HG02852 (cell line): ENCODE measurements around the gene COX8A.

ENCODE experiments used
- ATAC-seq: cut with Tn5 transposase; IDR thresholded peaks from one replicate; pipeline ENCODE4 v1.9.1; 2021; ENCODE audit warnings: mild to moderate bottlenecking, moderate library complexity; ENCODE audit not compliant: unreplicated experiment

The COX8A gene

DNA sequence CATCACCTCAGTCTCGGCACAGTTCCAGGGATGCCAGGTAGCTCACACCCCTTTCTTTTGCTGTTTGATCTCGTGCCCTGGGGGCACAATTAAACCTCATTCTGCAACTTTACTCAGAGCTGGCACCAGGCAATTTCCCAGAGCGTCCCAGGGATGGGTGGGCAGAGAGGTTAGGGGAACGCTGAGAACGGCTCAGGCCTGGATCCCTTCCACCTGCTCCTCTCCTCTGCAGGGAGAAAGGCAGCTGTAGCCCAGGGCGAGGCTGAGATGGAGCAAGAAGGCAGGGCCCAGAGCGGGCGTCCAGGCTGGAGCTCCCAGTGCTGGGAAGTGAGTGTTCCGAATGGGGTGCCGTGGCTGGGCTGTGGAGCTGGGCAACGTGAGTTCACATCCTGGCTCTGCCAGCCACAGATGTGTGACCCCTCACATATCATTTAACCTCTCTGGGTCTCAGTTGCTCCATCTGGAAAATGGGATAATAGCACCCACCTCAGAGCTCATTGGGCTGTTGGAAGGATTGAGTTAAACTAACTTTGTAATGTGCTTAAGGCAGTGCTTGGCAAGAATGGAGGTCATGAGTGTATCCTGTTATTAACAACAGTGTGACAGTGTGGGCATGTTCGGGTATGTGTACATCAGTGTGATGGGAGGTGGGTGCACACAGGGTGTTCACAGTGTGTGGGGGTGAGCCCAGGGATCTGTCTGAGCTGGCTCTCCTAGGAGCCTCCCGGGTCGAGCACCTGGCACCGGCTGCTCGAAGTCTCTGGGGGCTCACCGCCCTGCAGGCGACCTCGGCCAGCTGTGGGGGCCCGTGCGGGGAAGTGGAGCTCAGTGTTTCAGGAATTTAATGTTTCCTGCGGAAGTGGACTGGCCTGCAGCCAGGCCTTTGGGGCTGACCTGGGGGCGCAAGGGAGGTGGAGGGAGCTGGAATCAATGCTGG, 27.3 kb downstream of the COX8A start:
- no peak for ATAC-seq

DNA sequence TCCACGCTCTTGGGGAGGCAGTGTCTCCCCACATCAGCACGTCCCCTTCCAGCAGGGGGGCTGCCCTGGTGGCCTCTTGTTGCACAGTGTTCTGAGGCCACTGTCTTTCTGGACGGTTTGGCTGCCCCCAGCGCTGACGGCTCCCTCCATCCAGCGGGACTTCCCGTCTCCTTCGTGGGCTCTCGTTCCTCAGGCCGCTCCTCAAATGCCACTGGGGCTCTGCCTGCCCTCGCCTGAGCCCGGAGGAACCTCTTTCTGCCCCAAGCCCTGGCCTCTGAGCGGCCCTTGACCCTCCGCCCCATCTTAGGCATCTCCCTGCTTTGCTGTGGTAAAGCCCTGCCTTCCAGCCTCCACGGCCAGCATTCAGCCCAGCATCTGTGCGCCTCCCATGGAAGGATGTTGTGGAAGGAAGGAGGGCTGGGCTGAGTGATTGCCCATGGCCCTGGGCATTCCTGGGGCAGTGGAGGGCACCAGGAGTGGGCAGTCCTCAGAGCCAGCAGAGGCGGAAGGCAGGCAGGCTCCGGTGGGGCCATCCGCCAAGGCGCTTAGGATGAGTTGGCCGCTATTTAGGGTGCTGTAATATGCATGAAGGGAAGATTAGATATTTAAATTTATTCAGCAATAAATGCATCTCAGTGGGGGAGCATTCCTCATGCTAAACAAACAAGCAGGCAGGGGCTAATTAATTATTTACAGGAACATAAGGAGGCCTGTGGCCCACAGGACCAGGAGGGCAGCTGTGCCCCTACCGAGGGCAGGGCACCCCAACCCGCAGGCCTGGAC, 29.6 kb downstream of the COX8A start:
- no peak for ATAC-seq

DNA sequence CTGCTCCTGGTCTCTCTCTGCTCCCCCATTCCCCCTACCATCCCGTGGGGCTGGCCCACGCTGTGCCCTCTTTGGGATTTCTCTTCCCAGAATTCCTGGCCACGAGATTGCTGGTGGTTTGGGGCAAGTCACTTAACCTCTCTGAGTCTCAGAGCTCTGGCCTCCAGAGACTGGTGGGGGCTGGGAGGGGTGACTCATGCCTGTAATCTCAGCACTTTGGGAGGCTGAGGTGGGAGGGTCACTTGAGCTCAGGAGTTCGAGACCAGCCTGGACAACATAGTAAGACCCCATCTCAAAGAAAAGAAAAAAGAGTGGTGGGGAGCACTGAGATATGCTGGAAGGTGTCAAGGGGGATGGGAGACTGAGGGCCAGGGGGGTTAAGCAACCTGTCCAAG, 30.2 kb downstream of the COX8A start:
- ATAC-seq, result no peak

DNA sequence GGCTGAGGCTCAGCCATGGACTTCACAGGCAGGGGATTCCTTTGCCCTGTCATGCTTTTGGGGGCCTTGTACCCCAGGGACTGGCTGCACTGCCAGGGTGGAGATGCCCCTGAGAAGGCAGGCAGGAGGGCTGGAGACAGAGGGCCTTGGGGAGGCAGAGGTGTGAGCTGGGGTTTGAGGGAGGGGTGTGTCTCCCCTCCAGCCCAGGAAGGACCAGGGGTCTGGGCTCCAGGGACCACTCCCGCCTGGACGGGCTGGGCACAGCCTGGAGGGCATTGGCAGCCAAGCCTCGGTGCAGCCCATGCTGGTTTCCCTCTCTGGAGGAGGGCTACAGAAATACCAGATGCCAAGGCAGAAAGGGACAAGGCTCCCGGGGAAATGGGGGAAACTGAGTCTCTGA, 31.3 kb downstream of the COX8A start:
- no peak for ATAC-seq

DNA sequence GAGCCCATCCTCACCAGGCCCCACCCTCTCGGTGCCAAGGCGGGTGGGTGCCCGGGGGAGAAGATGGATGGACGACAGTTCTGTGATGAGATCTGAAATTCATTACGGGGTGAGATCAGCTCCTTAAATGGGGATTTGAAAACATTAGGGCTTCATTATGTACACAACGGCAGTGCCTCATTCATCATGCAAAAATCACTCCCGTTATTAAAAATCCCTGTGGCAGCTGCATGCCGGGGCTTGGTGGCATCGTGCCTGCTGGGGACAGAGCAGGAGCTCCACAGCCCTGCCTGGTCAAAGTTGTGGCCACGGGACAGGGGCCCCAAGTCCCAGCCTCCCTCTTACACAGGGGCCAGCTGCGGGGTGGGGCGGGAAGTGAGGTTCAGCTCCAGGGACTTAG, 32.0 kb downstream of the COX8A start:
- ATAC-seq, result no peak

DNA sequence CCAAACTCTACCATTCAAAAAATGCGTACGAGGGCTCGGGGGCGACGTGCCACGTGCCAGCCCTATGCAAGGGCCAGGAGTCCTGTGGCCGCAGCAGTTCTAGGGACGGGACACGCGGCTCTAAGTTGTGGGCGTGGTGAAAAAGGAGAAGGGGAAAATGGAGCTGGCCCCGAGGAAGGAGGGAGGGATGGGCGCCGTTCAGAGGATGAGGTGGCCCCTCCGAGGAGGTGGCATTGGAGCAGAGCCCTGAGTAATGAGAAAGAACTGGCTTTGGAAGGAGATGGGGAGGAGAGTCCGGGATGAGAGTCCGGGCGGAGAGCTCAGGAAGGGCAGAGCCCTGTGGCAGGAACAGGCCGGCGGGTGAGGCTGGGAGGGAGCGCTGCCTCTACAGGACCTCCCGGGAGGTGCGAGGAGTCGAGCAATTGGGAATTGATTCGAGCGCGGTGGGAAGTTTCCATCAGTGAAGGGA, 32.8 kb downstream of the COX8A start:
- no peak for ATAC-seq

DNA sequence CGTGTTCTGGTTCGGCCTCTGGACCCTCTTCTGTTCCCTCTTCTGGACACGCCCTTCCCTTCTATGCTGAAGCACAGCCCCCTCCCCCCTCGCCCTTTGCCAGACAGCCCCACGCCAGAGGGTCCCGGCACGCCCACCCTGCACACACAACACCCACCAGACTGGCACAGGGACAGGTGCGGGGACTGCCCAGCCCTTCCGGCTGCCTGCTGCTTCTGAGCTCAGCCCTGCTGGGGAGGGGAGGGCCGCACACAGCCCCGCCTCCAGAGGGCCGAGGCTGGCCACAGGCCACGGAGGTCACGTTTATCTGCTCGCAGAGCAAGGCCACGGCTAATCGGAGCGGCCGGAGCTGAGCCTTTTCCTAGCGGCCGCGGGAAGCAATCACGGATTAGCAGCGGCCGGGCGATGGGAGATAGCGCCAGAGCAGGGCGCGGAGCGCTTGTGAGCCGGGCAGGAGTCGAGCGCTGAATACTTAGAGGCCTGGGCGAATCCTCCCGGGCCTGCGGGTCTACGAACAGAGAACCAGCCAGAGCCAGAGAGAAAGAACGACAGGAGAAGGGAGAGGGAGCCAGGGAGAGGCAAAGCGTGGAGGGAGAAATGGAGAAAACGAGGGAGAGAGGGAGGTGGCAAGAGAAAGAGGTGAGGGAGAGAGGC, 33.3 kb downstream of the COX8A start:
- no peak for ATAC-seq

DNA sequence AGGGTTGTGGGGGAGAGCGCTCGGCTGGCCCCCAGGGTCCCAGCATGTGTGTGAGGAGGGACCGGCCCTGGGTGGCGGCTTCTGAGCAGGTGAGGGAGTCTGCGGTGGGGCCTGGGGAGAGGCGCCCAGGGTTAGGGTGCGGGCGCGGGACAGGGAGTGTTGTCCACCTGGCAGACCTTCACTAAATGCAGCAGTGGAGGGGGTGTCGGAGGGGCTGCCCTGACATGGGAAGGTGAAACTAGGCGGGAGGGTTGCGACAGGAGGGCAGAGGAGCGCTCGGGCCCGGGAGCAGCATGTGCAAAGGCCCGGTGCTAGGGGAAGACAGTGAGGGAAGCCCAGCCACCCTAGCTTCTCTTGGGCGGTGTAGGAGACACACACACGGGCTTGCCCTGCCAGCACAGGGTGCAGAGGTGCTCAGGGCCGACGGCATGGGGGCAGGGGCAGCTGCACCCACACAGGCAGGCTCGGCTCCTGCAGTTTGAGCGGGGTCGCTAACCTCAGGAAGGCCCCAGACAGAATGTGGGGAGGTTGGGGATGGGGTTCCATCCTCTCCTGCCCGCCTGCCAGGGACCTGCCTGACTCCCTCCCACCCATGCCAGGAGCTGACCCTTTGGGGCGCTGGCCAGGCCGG, 34.0 kb downstream of the COX8A start:
- ATAC-seq, result no peak

DNA sequence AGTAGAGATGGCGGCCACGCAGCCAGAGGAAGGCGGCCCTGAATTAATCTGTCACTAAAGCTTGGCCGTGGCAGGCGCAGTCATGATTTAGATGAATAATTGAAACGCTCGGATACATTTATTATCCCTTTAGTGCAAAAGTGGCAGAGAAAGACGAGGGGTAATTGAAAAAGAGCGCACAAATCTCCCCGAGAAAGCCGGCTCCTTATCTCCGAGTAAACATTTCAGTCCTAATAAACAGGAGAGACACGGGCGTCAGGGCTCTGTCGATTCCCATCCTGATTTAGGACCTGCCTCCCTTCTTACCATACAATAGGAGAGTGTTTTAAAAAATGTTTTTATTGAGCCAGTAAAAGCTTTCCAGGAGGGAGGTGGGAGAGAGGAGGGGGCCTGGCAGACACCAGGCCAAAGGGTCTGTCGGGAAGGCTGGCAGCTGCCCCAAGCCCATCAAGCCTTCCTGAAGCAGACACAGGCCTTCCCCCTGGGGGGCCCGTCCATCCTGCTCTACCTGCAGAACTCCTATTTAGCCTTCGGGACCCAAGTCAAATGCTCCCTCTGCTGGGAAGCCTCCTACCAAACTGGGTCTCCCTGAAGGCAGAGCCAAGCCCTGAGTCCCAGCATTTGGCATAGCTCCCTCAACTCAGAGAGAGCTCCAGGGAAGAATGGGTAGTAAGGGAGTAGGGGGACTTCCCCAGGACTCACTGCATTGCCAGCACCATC, 34.7 kb downstream of the COX8A start:
- ATAC-seq, result no peak

DNA sequence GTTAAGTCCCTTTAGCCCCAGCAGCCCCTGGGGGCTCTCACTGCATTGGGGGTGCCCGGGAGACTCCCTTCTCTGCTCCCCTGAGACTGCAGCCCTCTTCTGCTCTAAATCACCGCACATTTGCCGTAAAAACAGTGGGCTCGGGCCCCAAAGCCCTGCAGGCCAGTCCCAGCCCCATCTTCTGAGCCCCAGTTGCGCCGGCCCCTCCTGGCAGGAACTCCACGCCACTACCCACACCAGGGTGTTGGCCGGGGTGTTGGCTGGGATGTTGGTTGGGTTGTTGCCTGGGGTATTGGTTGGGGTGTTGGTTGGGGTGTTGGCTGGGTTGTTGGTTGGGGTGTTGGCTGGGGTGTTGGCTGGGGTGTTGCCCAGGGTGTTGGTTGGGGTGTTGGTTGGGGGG, 35.3 kb downstream of the COX8A start:
- no peak for ATAC-seq

DNA sequence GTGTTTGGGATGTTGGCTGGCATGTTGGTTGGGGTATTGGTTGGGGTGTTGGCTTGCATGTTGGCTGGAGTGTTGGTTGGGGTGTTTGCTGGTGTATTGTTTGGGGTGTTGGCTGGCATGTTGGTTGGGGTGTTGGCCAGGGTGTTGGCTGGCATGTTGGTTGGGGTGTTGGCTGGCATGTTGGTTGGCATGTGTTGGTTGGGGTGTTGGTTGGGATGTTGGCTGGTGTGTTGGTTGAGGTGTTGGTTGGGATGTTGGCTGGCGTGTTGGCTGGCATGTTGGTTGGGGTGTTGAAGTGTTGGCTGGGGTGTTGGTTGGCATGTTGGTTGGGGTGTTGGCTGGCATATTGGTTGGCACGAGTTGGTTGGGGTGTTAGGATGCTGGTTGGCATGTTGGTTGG, 36.4 kb downstream of the COX8A start:
- ATAC-seq, result no peak

DNA sequence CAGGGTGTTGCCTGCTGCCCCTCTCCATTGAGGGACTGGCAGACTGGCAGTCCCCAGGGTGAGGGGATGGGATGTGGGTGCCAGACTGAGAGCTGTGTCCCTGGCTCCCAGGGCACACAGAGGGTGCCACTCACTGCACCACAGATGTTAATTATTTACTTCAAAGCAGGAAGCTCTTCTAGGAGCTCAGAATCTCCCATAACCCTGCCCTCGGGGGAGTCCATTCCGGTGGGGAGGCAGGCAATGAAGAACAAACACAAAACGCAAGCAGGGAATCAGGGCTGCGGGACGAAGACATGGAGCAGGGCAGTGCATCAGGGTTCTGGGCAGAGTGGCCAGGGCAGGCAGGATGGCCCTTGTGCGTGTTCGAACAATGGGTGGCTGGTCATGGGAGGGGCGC, 37.0 kb downstream of the COX8A start:
- no peak for ATAC-seq

DNA sequence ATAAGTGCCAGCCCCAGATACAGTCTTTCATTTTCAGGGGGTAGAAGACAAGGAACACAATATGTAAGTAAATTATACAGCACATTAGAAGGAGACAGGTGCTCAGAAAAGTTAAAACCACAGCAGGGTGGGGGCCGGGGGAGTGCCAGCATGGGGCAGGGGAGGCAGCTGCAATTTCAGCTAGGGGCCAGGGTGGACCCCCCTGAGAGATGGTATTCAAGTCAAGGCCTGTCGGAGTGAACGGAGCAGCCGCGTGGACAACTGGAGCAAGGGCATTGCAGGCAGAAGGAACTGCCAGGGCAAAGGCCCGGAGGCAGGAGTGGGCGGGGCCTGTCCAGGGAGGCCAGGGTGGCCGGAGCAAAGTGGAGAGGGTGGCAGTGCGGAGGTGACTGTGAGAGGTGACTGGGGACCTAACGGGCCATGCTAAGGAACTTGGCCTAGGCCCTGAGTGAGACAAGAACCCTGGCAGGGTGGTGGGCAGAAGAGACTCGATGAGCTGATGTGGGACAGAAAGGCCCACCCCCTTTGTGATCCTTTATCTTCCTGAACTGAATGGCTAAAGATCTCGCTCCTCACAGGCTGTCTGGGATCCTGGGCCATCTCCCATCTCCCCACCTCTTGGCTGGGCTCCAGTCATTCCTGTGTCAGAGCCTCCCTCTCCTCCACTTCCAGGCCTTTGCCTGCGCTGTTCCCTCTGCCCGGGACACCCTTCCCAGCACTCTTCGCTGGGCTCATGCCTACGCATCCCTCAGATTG, 38.9 kb downstream of the COX8A start:
- no peak for ATAC-seq

DNA sequence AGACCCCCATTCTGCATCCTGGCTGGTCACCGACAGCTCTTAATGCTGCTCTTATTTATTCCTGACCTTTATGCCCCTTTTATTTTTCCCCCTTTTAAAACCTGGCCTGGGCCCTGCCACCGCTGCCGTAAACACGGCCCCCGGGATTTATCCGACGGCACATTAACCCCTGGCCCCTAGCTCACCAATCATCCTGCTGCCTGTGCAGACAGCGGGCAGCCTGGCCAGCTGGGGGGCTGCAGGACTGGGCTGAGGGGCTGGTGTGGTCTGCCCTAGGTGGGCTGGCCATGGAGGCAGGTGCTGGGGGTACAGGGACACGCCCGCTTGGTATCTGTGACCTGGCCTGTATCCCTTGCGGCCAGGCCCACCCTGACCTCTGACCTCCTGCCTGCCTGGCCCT, 39.9 kb downstream of the COX8A start:
- ATAC-seq, result no peak

DNA sequence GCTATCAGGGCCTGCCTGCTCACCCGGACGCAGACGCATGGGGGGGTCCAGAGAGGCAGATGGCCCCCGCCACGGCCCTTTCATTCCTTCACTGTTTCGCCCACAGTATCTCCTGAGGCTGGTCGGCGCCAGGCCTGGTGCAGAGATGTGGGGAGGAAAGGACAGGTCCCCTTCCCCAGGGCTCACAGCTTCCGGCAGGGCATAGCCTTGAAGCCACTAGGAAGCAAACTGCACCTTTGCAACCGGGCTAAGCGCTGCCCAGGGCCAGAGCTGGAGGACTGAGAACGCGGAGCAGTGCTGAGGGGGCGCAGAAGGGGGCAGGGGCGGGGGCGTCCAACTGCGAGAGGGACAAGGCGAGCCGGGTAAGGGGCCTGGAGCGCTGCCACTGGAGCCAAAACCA, 41.1 kb downstream of the COX8A start:
- no peak for ATAC-seq

DNA sequence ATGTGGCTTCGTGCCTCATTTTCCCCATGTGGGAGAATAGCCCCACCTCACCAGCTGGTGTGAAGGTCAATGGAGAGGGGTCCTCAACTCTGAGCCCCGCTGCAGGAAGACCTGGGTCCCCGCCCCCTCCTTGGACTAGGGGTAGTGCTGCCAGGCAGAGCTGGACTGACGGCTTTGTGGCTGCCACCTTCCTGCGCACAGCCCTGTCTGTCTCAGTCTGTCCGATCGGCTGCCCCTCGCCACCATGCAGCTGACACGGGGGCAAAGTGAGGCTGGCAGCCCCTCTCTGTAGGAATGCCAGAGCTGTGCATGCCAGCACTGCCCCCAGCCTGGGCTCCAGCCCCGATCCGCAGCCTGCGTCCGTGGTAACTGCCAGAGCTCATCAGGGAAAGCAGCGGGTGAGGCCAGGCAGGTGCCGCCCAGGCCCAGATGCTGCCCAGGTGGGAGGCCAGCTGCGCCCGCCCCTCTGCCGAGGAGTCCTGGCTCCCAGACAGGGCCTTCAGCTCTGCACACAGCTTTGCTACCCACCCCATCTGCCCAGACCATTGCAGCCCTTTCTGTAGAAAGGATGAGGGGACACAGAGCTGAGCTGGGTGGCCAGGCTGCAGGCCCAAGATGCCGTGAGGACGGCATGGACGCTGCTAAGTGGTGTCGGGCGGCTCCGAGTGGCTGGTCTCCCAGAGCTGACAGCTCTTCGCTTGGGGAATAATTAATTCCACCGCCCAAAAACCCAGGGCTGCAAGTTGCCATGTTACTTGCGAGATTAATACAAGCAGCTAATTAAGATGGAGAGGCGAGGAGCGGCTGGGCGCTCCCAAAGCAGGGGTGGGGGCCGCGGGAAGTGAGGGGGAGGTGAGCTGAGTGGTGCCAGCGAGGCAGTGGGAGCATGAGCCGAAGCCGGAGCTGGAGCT, 41.8 kb downstream of the COX8A start:
- no peak for ATAC-seq

DNA sequence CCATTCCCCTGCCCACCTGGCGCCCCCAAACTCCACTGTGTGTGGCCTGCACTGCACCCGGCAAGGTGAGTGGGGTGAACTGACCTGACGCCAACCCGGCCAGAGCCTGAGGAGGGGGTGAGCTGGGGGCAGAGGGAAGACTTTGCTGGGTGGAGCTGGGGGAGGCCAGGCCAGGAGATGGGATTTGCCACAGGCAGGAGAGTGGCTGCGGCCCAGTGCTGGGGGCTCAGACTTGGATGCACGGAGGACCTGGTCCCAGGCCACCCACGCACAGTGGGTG, 43.5 kb downstream of the COX8A start:
- ATAC-seq, result no peak

DNA sequence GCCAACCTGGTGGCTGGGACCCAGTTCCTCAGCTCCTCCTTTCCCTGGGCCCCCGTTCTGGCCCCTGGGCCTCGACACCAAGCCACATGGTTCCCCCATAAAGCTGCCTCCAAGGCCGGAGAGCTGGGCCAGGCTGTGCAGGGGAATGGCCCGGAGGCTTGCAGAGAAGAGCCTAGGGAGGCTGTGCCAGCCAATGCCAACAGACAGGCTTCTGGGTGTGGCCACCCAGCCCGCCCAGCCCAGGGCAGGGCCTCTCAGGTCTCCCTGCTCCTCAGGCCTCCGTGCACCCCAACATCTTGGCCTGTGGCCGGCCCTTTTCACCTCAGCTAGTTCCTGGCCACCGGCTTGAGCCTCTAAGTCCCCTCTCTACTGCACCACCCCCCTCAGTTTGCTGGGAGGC, 43.9 kb downstream of the COX8A start:
- no peak for ATAC-seq
